Breast epithelium (tissue), 4 donors: ENCODE data around the gene GNAL. TPM values are rescaled to one million over a fixed set of nuclear protein-coding genes. Genes with fewer than 3 reads are reported as not detected.
"Not testable (repeated sequence)": the region's sequence is repeated elsewhere in the genome, so short reads cannot be mapped to it uniquely, and the experiment has no call there.

Source experiments
- DNase-seq, 2 donors: peaks; one replicate each; pipeline ENCODE4 v3.0.0-alpha.2; 2019; ENCODE audit warnings: low spot score in 2 of 2
- H3K27ac ChIP-seq, 2 donors: fragments of 200-600 bp; sonication (generic) in 1 of 2; one replicate each; pipeline ENCODE4 v1.5.1; 2016 to 2019; ENCODE audit warnings: mild to moderate bottlenecking in 1 of 2
- H3K27me3 ChIP-seq, 2 donors: fragments of 200-600 bp; sonication (generic) in 1 of 2; one replicate each; pipeline versions ENCODE4 v1.5.1 to v1.6.0; 2017 to 2019; ENCODE audit warnings: control low read depth in 1 of 2, mild to moderate bottlenecking in 1 of 2
- H3K36me3 ChIP-seq: fragments of 200-600 bp; one replicate; pipeline ENCODE4 v1.5.1; 2019
- H3K4me1 ChIP-seq, 2 donors: fragments of 200-600 bp; sonication (generic); one replicate each; pipeline ENCODE4 v1.5.1; 2016 to 2019; ENCODE audit warnings: control low read depth in 1 of 2
- H3K4me3 ChIP-seq, 3 donors: fragments of 200-600 bp; sonication (generic); 1 replicate in 2 of 3; 2 replicates in 1 of 3; pipeline ENCODE4 v1.5.1; 2016 to 2019; ENCODE audit warnings: mild to moderate bottlenecking in 3 of 3, moderate library complexity in 2 of 3
- H3K9me3 ChIP-seq, 2 donors: fragments of 200-600 bp; sonication (generic) in 1 of 2; one replicate each; pipeline ENCODE4 v1.5.1; 2016 to 2019; ENCODE audit warnings: control low read depth in 1 of 2
- CTCF ChIP-seq, 3 donors: fragments of 450-650 bp; IDR thresholded peaks; one replicate each; pipeline ENCODE4 v1.5.1; 2016 to 2017; ENCODE audit warnings: antibody characterized with exemption in 3 of 3, mild to moderate bottlenecking in 3 of 3, moderate library complexity in 3 of 3
- POLR2A ChIP-seq: fragments of 450-650 bp; IDR thresholded peaks from one replicate; pipeline ENCODE4 v1.6.1; 2016; ENCODE audit warnings: antibody characterized with exemption, mild to moderate bottlenecking, moderate library complexity
- POLR2AphosphoS5 ChIP-seq, 3 donors: sonication (generic); formaldehyde crosslinking; IDR thresholded peaks; one replicate each; pipeline ENCODE4 v1.6.1; 2017; ENCODE audit warnings: antibody characterized with exemption in 3 of 3
- intact Hi-C: fragments of 100-400 bp; cut with DNase I; formaldehyde crosslinking; loops from one replicate; pipeline ENCODE4 v1.15.1; 2023; ENCODE audit warnings: low total_unique reads
- total RNA-seq, 3 donors: library from RNA; depleted of rRNA; stranded (reverse); fragments of >200 nt; gene quantifications; one replicate each; pipeline ENCODE4 v1.1.0, GENCODE V29; 2016

The GNAL gene
- total RNA-seq, 3 donors from 2014 or later, result 6.6 to 15.4 (median 7.5) TPM

GRCh38 chr18:11710578-11710977 lies 21.5 kb downstream of the GNAL start:
- Histone ChIP-seq H3K4me1 (no peaks in the 10 kb centered on the region), H3K36me3 (no peaks in the 10 kb centered on the region), H3K9me3 (no peaks in the 10 kb centered on the region), H3K27ac (no peak overlapping the region), H3K4me3 (no peak overlapping the region), H3K27me3 (no peaks in the 10 kb centered on the region)
- DNase-seq, result no peak
- intact Hi-C loops, result no loop called here
- TF ChIP-seq POLR2A (no peak), CTCF (IDR thresholded peaks at IDR 0.05) (no peak), POLR2AphosphoS5 (IDR thresholded peaks at IDR 0.05) (no peak)

GRCh38 chr18:11713756-11714155 lies 24.7 kb downstream of the GNAL start:
- Histone ChIP-seq H3K4me3 (peak overlapping the region in 2 of 3 donors; percentile 17 to 35), H3K36me3 (no peaks in the 10 kb centered on the region), H3K9me3 (no peaks in the 10 kb centered on the region), H3K27ac (peak overlapping the region in 1 of 2 donors; percentile 43), H3K27me3 (no peaks in the 10 kb centered on the region), H3K4me1 (no peaks in the 10 kb centered on the region)
- no peak for DNase-seq
- intact Hi-C loops, result no loop called here
- TF ChIP-seq CTCF (IDR thresholded peaks at IDR 0.05), result no peak
- TF ChIP-seq POLR2AphosphoS5 (IDR thresholded peaks at IDR 0.05), result no peak
- TF ChIP-seq POLR2A, result no peak

GRCh38 chr18:11714244-11714918 lies 25.3 kb downstream of the GNAL start:
- Histone ChIP-seq H3K4me1 (no peaks in the 10 kb centered on the region), H3K27ac (peak overlapping the region in 1 of 2 donors; percentile 43), H3K27me3 (no peaks in the 10 kb centered on the region), H3K9me3 (no peaks in the 10 kb centered on the region), H3K36me3 (no peaks in the 10 kb centered on the region), H3K4me3 (peak overlapping the region in 2 of 3 donors; percentile 17 to 35)
- TF ChIP-seq POLR2AphosphoS5 (IDR thresholded peaks at IDR 0.05), result no peak
- TF ChIP-seq POLR2A, result no peak
- no peak for TF ChIP-seq CTCF (IDR thresholded peaks at IDR 0.05)
- no peak for DNase-seq
- intact Hi-C loops, result no loop called here

- intact Hi-C loops, H3K27me3 ChIP-seq, H3K27ac ChIP-seq, H3K4me3 ChIP-seq, DNase-seq, H3K9me3 ChIP-seq, H3K4me1 ChIP-seq, H3K36me3 ChIP-seq: not testable (repeated sequence)
Measured at GRCh38 chr18:11716767-11717315, 27.8 kb downstream of the GNAL start.

GRCh38 chr18:11719050-11719449 lies 30.0 kb downstream of the GNAL start:
- H3K27me3 ChIP-seq, result no peaks in the 10 kb centered on the region
- intact Hi-C loops, result no loop called here
- H3K27ac ChIP-seq, result no peak overlapping the region
- TF ChIP-seq POLR2AphosphoS5 (IDR thresholded peaks at IDR 0.05) (no peak), CTCF (IDR thresholded peaks at IDR 0.05) (no peak), POLR2A (no peak)
- no peaks in the 10 kb centered on the region for H3K36me3 ChIP-seq
- no peaks in the 10 kb centered on the region for H3K4me1 ChIP-seq
- H3K9me3 ChIP-seq, result no peaks in the 10 kb centered on the region
- no peak overlapping the region for H3K4me3 ChIP-seq
- no peak for DNase-seq
